ENCODE measurements around the gene NKX1-2. TPM values are rescaled to one million over a fixed set of nuclear protein-coding genes. Genes with fewer than 3 reads are reported as not detected.
A peak's percentile ranks its signal among the peaks of the same experiment; 100 is the strongest.

The NKX1-2 gene
- total and polyA plus RNA-seq, 2 of the 4 experiments (the other 2 are of a cell fraction): not detected

GRCh38 chr10:124419635-124420034 lies 30.2 kb downstream of the NKX1-2 start:
- Histone ChIP-seq H4K20me1 (ENCODE audit: insufficient read depth, low read length) (peaks cover 17% of the 10 kb centered on the region; the same call in 1 of the 2 replicates), H2BK15ac (ENCODE audit: low read depth, low read length) (no peak overlapping the region), H2AK5ac (ENCODE audit: low read depth, low read length) (no peak overlapping the region), H3K79me1 (ENCODE audit: low read depth in 1 of 2, low read length in 2 of 2) (peaks cover 15 to 23% of the 10 kb centered on the region in 2 experiments), H2BK20ac (ENCODE audit: low read depth, low read length) (no peak overlapping the region), H2BK120ac (ENCODE audit: low read depth, low read length) (no peak overlapping the region), H3K27me3 (ENCODE audit: control insufficient read depth, insufficient read depth, low read length) (peaks cover 13% of the 10 kb centered on the region), H4K91ac (ENCODE audit: insufficient read depth, low read depth, low read length) (no peak overlapping the region), H3K4ac (ENCODE audit: low read depth, low read length) (no peak overlapping the region), H3K4me1 (ENCODE audit: control insufficient read depth, insufficient read depth, low read length) (no peaks in the 10 kb centered on the region), H3K56ac (ENCODE audit: extremely low read depth, insufficient read depth, low read length) (no peak overlapping the region), H3K4me3 (ENCODE audit: insufficient read depth, low read depth, low read length) (no peak overlapping the region), H3K9ac (ENCODE audit: low read depth, low read length) (no peak overlapping the region), H3K4me2 (ENCODE audit: low read depth, low read length) (no peak overlapping the region), H2AFZ (replicated peaks; ENCODE audit: low read length, poor library complexity) (peak overlapping the region; percentile 89), H4K8ac (ENCODE audit: low read depth in 2 of 2, low read length in 2 of 2) (no peak overlapping the region), H3K36me3 (ENCODE audit: control insufficient read depth, insufficient read depth, low read length) (no peaks in the 10 kb centered on the region), H2BK5ac (ENCODE audit: low read depth, low read length, poor library complexity, severe bottlenecking) (no peak overlapping the region), H3K14ac (replicated peaks; ENCODE audit: low read depth, low read length) (no peak overlapping the region), H3K9me1 (ENCODE audit: insufficient read depth, low read length) (no peaks in the 10 kb centered on the region; the same call in 1 of the 2 replicates), H3K9me3 (ENCODE audit: control insufficient read depth, insufficient read depth, low read length) (no peaks in the 10 kb centered on the region), H3K27ac (ENCODE audit: insufficient read depth, low read length) (no peak overlapping the region), H2AK9ac (replicated peaks; ENCODE audit: low read depth, low read length, poor library complexity) (no peak overlapping the region), H3K18ac (ENCODE audit: low read depth, low read length) (no peak overlapping the region), H3K23ac (ENCODE audit: low read depth, low read length) (no peak overlapping the region), H4K5ac (ENCODE audit: low read depth, low read length) (no peak overlapping the region)
- dilution Hi-C loops (cut with HindIII; ENCODE audit: low sequenced_read_pairs, unreplicated experiment) (no loop called here), in situ Hi-C loops (cut with MboI; ENCODE audit: low sequenced_read_pairs) (no loop called here), intact Hi-C loops (cut with micrococcal nuclease) (loop anchor here (2.0 to 10.0 kb wide), 2 partner anchors 53 to 1265 kb away; partner anchors contain the start of gene BUB3)
- CTCF ChIA-PET: interaction anchor here (1.1 kb wide), 1 partner anchor 21 kb away, joined by 3 read pairs; no protein-coding TSS in a partner anchor
- BruUV-seq (replicated peaks): no TSS peak
- DNase-seq (no peak), ATAC-seq (ENCODE audit: low read depth) (no peak)
- 92% methylated on average over 4 of the region's 10 CpGs; no CpG with 5 or more reads in 1 of the 2 experiments for WGBS, 2 experiments (ENCODE audit: extremely low coverage in 2 of 2, insufficient read length in 1 of 2)
- TF ChIP-seq CHD1 (IDR thresholded peaks at IDR 0.05; ENCODE audit: low read depth, low read length) (no peak), MXI1 (IDR thresholded peaks at IDR 0.05; ENCODE audit: borderline replicate concordance, low read depth, low read length) (no peak), RAD21 (IDR thresholded peaks at IDR 0.05; ENCODE audit: low read length) (no peak), BHLHE40 (IDR thresholded peaks at IDR 0.05; ENCODE audit: low read depth, low read length) (no peak), MAZ (IDR thresholded peaks at IDR 0.05; ENCODE audit: borderline replicate concordance, low read depth, low read length) (no peak), RFX5 (IDR thresholded peaks at IDR 0.05; ENCODE audit: low read depth, low read length) (no peak), ELK1 (IDR thresholded peaks at IDR 0.05; ENCODE audit: borderline replicate concordance, low read depth, low read length) (no peak), CEBPB (IDR thresholded peaks at IDR 0.05; ENCODE audit: low read depth, low read length) (no peak), FOS (IDR thresholded peaks at IDR 0.05; ENCODE audit: low read depth, low read length) (no peak), USF2 (IDR thresholded peaks at IDR 0.05; ENCODE audit: low read depth, low read length) (no peak), NFE2L2 (IDR thresholded peaks at IDR 0.05; ENCODE audit: low read depth, low read length) (no peak), CTCF (conservative IDR thresholded peaks at IDR 0.05; ENCODE audit: low read depth, low read length) (no peak), SMC3 (IDR thresholded peaks at IDR 0.05; ENCODE audit: low read depth, low read length) (no peak), POLR2A (IDR thresholded peaks at IDR 0.05; ENCODE audit: low read depth, low read length) (no peak), MAFK (IDR thresholded peaks at IDR 0.05; ENCODE audit: low read depth, low read length) (no peak), RCOR1 (IDR thresholded peaks at IDR 0.05; ENCODE audit: insufficient replicate concordance, low read length) (no peak)
- POLR2A ChIA-PET (ENCODE audit: unreplicated experiment): no interaction called here
